Large intestine (tissue), 3 donors: ENCODE results near the gene ERG. TPM values are rescaled to one million over a fixed set of nuclear protein-coding genes. Genes with fewer than 3 reads are reported as not detected.

ENCODE experiments used
- DNase-seq, 2 donors: peaks; one replicate each; pipeline versions ENCODE4 v3.0.0 to v3.0.0-alpha.2; 2013
- H3K27ac ChIP-seq: one replicate; pipeline ENCODE4 v1.5.1; 2013; ENCODE audit warnings: low read length
- H3K27me3 ChIP-seq: 2 replicates; pipeline ENCODE4 v1.6.1; 2013; ENCODE audit warnings: low read length; ENCODE audit not compliant: control insufficient read depth, insufficient read depth
- H3K36me3 ChIP-seq: 2 replicates; pipeline ENCODE4 v1.6.1; 2013; ENCODE audit warnings: low read length; ENCODE audit not compliant: control insufficient read depth, insufficient read depth
- H3K4me1 ChIP-seq: one replicate; pipeline ENCODE4 v1.6.1; 2013; ENCODE audit warnings: low read length; ENCODE audit not compliant: control insufficient read depth, insufficient read depth
- H3K4me3 ChIP-seq: one replicate; pipeline ENCODE4 v1.5.1; 2013; ENCODE audit warnings: low read length
- H3K9me3 ChIP-seq: one replicate; pipeline ENCODE4 v1.6.1; 2013; ENCODE audit warnings: mild to moderate bottlenecking, low read depth, low read length, moderate library complexity; ENCODE audit not compliant: control insufficient read depth
- WGBS: methylation state at CpG from one replicate; pipeline ENCODE4 v1.1.5; 2013; ENCODE audit warnings: low lambda C conversion rate; ENCODE audit not compliant: insufficient coverage; 5-methylcytosine and 5-hydroxymethylcytosine counted together
- polyA plus RNA-seq: library from polyadenylated mRNA; unstranded; fragments of 120-200 nt; gene quantifications from one replicate; pipeline ENCODE4 v1.2.1, GENCODE V29; 2013

Gene ERG
- polyA plus RNA-seq, 1 donor: 6.2 TPM

GRCh38 chr21:38367646-38368045, 130.6 kb downstream of the ERG start:
- Histone ChIP-seq H3K4me1 (no peaks in the 10 kb centered on the region), H3K27ac (no peak overlapping the region), H3K27me3 (no peaks in the 10 kb centered on the region), H3K9me3 (no peaks in the 10 kb centered on the region), H3K36me3 (no peaks in the 10 kb centered on the region), H3K4me3 (no peak overlapping the region)
- DNase-seq: no peak
- WGBS: 90% methylated on average over 2 of the region's 4 CpGs

- no peaks in the 10 kb centered on the region for H3K27me3 ChIP-seq
- H3K9me3 ChIP-seq: no peaks in the 10 kb centered on the region
- no CpG with 5 or more reads among the region's 2 CpGs for WGBS
- no peaks in the 10 kb centered on the region for H3K4me1 ChIP-seq
- no peaks in the 10 kb centered on the region for H3K36me3 ChIP-seq
- no peak for DNase-seq
- H3K27ac ChIP-seq: no peak overlapping the region
- H3K4me3 ChIP-seq: no peak overlapping the region
These were observed 132.8 kb downstream of the ERG start for GRCh38 chr21:38365521-38365920.

- H3K4me3 ChIP-seq: no peak overlapping the region
- DNase-seq: no peak
- no peak overlapping the region for H3K27ac ChIP-seq
- H3K9me3 ChIP-seq: no peaks in the 10 kb centered on the region
- 100% methylated on average over 1 of the region's 1 CpG for WGBS
- no peaks in the 10 kb centered on the region for H3K4me1 ChIP-seq
- no peaks in the 10 kb centered on the region for H3K36me3 ChIP-seq
- H3K27me3 ChIP-seq: no peaks in the 10 kb centered on the region
These were observed 134.6 kb downstream of the ERG start for GRCh38 chr21:38363693-38364092.

GRCh38 chr21:38361324-38361723, 137.0 kb downstream of the ERG start:
- Histone ChIP-seq H3K27ac (no peak overlapping the region), H3K36me3 (no peaks in the 10 kb centered on the region), H3K9me3 (no peaks in the 10 kb centered on the region), H3K27me3 (no peaks in the 10 kb centered on the region), H3K4me1 (no peaks in the 10 kb centered on the region), H3K4me3 (no peak overlapping the region)
- no peak for DNase-seq
- WGBS: no CpG with 5 or more reads among the region's 1 CpG

- H3K9me3 ChIP-seq: no peaks in the 10 kb centered on the region
- no peak for DNase-seq
- no peak overlapping the region for H3K27ac ChIP-seq
- peaks cover 6% of the 10 kb centered on the region for H3K27me3 ChIP-seq
- H3K4me1 ChIP-seq: no peaks in the 10 kb centered on the region
- H3K4me3 ChIP-seq: no peak overlapping the region
- no CpG with 5 or more reads among the region's 7 CpGs for WGBS
- no peaks in the 10 kb centered on the region for H3K36me3 ChIP-seq
These were observed 138.4 kb downstream of the ERG start for GRCh38 chr21:38359835-38360234.

- WGBS: 83% methylated on average over 1 of the region's 5 CpGs
These were observed 139.2 kb downstream of the ERG start for GRCh38 chr21:38359090-38359489.

GRCh38 chr21:38358666-38359065, 139.6 kb downstream of the ERG start:
- no peaks in the 10 kb centered on the region for H3K4me1 ChIP-seq
- no peaks in the 10 kb centered on the region for H3K9me3 ChIP-seq
- peaks cover 6% of the 10 kb centered on the region for H3K27me3 ChIP-seq
- WGBS: no CpG with 5 or more reads among the region's 3 CpGs
- no peak for DNase-seq
- H3K27ac ChIP-seq: no peak overlapping the region
- no peaks in the 10 kb centered on the region for H3K36me3 ChIP-seq
- no peak overlapping the region for H3K4me3 ChIP-seq

More at GRCh38 chr21:38359090-38359489, 139.2 kb downstream of the ERG start:
- Histone ChIP-seq H3K4me1 (no peaks in the 10 kb centered on the region), H3K27me3 (peaks cover 6% of the 10 kb centered on the region), H3K36me3 (no peaks in the 10 kb centered on the region), H3K4me3 (no peak overlapping the region), H3K27ac (no peak overlapping the region), H3K9me3 (no peaks in the 10 kb centered on the region)
- no peak for DNase-seq

GRCh38 chr21:38358098-38358497, 140.2 kb downstream of the ERG start:
- 33% methylated on average over 1 of the region's 1 CpG for WGBS
- no peak for DNase-seq
- Histone ChIP-seq H3K9me3 (no peaks in the 10 kb centered on the region), H3K27ac (no peak overlapping the region), H3K27me3 (peaks cover 8% of the 10 kb centered on the region), H3K4me1 (no peaks in the 10 kb centered on the region), H3K36me3 (no peaks in the 10 kb centered on the region), H3K4me3 (no peak overlapping the region)

GRCh38 chr21:38356883-38357625, 141.2 kb downstream of the ERG start:
- H3K36me3 ChIP-seq: no peaks in the 10 kb centered on the region
- H3K4me1 ChIP-seq: no peaks in the 10 kb centered on the region
- no peak overlapping the region for H3K4me3 ChIP-seq
- no peak overlapping the region for H3K27ac ChIP-seq
- peaks cover 8% of the 10 kb centered on the region for H3K27me3 ChIP-seq
- WGBS: 40% methylated on average over 1 of the region's 14 CpGs
- no peaks in the 10 kb centered on the region for H3K9me3 ChIP-seq
- DNase-seq: no peak

GRCh38 chr21:38355992-38356781, 142.1 kb downstream of the ERG start:
- WGBS: no CpG with 5 or more reads among the region's 20 CpGs

More at GRCh38 chr21:38355992-38356781, 142.1 kb downstream of the ERG start:
- Histone ChIP-seq H3K36me3 (no peaks in the 10 kb centered on the region), H3K4me1 (no peaks in the 10 kb centered on the region), H3K27ac (no peak overlapping the region), H3K4me3 (no peak overlapping the region), H3K9me3 (no peaks in the 10 kb centered on the region), H3K27me3 (peaks cover 8% of the 10 kb centered on the region)
- DNase-seq: peak; percentile 50 to 58
